IMR-90 (cell line): Measurements from ENCODE around the gene NAIF1. TPM values are rescaled to one million over a fixed set of nuclear protein-coding genes. Genes with fewer than 3 reads are reported as not detected.

Experiments used
- BHLHE40 ChIP-seq: fragments of 150-350 bp; IDR thresholded peaks from 2 replicates; pipeline ENCODE4 v1.6.1; 2016; ENCODE audit warnings: mild to moderate bottlenecking, low read depth, low read length
- MAFK ChIP-seq: IDR thresholded peaks from 2 replicates; pipeline ENCODE4 v1.6.1; 2012; ENCODE audit warnings: low read depth, low read length, improper control_type of control experiment
- MAZ ChIP-seq: IDR thresholded peaks from 2 replicates; pipeline ENCODE4 v1.6.1; 2012; ENCODE audit warnings: low read depth, mild to moderate bottlenecking, low read length, improper control_type of control experiment, moderate library complexity, borderline replicate concordance
- RAD21 ChIP-seq: IDR thresholded peaks from 2 replicates; pipeline ENCODE4 v1.6.1; 2012; ENCODE audit warnings: low read length, improper control_type of control experiment
- polyA plus RNA-seq, 3 experiments: library from polyadenylated mRNA; depleted of rRNA; stranded (reverse); fragments of >200 nt; gene quantifications; 2 replicates each; pipeline ENCODE4 v1.2.3, GENCODE V29; 2012; ENCODE audit warnings: low replicate concordance in 1 of 3
- total RNA-seq: library from RNA; depleted of rRNA; stranded (reverse); fragments of >200 nt; gene quantifications from 2 replicates; pipeline ENCODE4 v1.2.3, GENCODE V29; 2012

The NAIF1 gene
- total and polyA plus RNA-seq, 2 of the 4 experiments (the other 2 are of a cell fraction) = 9.7 to 10.1 TPM

DNA sequence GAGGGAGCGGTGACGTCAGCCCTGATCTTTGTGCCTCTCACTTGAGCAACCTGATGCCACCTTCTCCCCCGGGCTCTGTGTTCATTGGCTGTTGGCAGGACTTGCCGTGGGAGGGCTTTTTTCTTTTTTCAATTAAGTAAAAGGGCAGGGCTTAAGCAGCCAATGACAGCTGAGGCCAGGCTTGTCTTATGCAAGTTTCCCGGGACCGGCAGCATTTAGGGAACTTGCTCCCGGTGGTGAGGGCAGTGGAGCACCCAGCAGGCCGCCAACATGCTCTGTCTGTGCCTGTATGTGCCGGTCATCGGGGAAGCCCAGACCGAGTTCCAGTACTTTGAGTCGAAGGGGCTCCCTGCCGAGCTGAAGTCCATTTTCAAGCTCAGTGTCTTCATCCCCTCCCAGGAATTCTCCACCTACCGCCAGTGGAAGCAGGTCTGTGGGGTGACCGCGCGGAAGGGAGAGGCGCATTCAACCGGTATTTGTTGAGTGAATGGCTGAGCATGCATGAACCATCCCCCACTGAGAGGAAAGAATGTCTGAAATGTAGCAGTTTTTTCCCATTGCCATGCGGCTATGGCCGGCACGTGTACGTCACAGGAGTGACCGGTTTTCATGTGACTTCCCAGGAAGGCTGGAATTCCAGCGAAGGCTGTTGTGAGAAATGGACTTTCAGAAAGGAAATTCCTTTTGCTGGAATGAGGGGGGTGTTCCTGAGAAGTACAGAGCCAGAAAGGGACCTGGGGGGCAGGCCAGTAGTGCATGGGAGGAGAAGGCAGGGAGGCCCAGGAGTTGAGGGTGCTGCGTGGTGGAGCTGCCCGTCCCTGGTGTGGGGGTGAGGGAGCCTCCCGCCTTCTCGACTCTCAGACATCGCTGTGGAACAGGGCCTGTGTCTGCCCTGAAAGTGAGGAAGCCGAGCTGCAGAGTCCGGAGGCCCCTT is 31.4 kb upstream of the NAIF1 start (continued):
- peak; percentile 25; the same call in 1 of the 2 replicates for TF ChIP-seq MAFK
- TF ChIP-seq BHLHE40 = peak; percentile 98
- peak; percentile 68; the same call in 1 of the 2 replicates for TF ChIP-seq MAZ
- TF ChIP-seq RAD21 = 0 out of 2 replicates have a peak, but pooled peaks have one; percentile 1
